K562 treated with DMSO at 1 percent for 24 hours (cell line): Measurements from ENCODE around the gene TIMM10. TPM values are rescaled to one million over a fixed set of nuclear protein-coding genes. Genes with fewer than 3 reads are reported as not detected.

Source experiments
- total RNA-seq: library from RNA; unstranded; fragments of 300-600 nt; gene quantifications from 2 replicates; pipeline ENCODE4 v1.2.3, GENCODE V29; 2022; ENCODE audit warnings: low read depth; ENCODE audit not compliant: insufficient read depth

The TIMM10 gene, protein sequence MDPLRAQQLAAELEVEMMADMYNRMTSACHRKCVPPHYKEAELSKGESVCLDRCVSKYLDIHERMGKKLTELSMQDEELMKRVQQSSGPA
- 46.0 and 49.7 TPM in 2 replicates for total RNA-seq

DNA sequence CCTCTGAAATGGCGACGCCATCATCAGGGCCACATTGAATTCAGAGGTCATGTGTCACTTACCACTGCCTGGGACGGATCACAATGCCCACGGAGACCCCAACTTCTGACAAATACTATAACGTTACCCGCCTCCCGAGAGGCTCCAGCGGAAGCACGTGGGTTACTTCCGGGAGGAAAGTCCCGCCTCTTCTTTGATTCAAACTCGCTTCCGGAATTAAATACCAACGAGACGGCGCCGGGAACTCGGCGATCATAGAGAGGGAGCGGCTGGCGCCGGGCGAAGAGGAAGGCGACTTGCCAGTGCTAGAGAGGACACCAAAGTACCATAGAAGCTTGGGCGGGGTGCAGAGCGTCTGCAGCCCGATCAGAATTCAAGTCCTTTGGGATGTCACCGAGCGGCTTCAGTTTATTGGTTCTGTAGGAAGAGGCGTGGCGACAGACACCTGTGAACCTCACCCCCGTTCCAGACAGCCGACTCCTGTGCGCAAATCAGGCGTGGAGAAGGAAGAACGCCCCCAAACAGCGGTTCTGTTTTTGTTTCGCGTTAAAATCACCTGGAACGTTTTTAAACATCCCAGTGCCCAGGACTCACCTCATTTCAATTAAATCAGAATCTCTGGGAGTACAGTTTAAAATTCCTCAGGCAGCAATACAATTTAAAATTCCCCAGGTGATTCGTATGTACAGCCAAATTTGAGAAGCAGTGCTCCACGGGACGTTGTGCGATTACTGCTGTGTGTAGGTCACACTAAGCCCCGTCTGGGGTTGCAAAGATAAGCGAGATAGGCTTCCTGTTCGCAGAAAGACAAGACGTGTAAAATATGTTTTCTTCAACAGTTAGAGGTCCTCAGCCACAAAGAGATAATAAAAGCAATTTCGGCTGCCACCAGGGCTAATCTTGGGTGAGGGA lies at the start of gene TIMM10:
TIMM10 (minus strand) TSS at position 159 of the 912 bp plus-strand sequence. CDS start 565 bp downstream, outside the sequence.

DNA sequence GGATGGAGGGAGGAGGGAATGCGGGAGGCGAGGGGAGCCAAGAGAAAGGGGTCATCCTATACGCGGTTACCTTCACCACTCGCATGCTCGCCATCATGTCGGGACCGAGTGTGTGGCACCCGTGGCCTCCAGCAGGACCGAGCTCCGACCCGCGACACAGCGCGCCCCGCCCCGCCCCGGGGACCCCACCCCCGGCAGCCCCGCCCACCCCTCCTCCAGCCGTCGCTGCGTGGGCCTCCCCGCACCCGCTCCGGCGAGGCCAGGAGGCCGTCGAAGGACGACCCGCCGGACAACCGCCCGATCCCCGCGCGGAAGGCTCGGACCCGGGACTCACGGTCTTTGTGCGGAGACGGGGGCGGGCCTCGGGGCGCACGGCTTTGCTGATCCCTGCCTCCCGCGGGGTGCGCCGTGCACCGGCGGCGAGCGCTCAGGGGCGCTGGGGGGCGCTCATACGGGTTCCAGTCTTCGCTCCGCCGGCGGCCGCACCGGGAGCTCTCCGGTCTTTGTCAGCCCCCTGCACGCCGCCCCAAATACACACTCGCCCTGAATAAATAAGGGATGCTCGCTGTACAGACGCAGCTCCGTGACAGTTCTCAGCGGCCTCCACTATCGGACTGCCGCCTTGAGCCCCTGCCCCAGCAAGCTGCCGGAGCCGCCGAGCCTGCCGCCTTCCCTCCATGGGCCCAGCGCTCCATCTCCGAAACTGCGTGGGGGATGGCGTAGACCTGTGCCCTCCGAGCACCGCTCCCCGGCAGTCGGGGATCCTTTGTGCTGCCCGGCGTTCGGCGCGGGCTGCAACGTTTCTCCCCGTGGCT lies 37.2 kb upstream of the TIMM10 start, which contains the start of gene UBE2L6:
UBE2L6 (minus strand) TSS at position 158 of the 815 bp plus-strand sequence; CDS start at position 97, 61 bp downstream.

DNA sequence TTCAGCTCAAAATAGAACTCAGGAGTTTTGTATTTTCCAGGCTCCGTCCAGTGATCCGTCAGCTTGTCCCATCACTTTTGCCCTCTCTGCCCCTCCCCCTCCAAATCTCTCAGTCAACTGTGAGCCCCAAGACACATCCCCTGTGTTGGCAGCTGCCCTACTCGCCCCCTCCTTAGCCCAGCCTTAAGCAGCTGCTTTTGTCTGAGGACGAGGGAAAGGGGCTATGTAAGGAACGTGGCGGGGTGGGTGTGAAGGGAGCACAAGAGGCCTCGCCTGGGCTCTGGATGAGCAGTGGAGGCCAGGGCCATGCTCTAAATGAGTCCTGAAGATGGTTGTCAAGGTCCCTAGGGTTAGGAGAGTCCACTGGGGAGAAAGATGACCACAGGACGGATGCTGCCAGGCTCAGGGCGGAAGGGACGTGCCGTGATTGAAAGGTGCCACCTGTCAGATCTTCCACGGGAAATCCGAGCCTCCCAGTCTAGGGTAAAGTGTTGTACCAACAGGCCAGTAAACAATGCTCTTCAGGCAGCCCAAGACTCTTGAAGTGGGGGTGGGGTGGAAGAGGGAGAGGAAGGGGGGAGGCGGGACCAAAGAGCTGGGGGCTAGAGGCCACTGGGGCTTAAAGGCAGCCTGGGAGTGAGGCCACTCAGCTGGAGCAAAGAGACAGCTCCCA lies 6.5 kb upstream of the TIMM10 start, which contains the start of gene SMTNL1:
SMTNL1 (plus strand) TSS at position 649 of the 673 bp plus-strand sequence. CDS start 5,048 bp downstream, outside the sequence.

DNA sequence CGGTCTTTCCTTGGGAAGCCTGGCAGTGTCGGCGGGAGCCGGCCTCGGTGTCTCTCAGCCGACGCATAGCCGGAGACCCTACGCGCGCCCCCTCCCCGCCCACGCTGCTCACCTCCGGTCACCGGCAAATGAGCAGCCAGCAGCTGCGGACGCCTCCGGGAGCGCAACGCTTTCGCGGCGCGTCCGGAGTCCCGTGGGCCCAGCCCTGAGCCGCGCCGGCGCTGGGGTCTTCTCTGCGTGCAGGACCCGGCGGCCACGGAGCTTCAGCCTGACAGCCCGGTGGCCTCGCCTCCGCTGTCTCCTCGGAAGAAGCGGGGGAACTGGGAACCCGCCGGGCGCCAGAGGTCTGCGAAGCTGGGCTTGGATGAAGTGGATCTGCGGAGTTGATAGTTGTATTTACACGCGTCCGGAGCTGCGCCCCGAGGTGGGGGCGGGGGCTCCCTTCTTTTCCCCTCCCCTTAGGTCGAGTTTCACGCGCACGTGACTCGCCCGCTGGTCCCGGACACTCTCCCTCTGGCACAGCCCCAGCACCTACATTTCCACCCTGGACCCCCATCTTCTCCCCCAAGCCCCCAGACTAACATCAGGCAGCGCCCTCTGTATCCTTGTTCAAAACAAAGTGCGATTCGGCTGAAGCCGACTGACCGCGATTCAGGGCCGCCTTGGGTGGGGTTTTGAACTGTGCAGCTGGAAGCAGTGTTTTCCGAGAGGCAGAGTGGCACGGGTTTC lies 15.1 kb downstream of the TIMM10 start, which contains the start of gene SLC43A1:
SLC43A1 (minus strand) TSS at position 371 of the 729 bp plus-strand sequence. CDS start 1,591 bp downstream, outside the sequence.

Other genes with a start within 250 kb of the TIMM10 start
- 44.3 and 54.2 TPM in 2 replicates for gene TNKS1BP1, start 205.8 kb downstream of the TIMM10 start, total RNA-seq
- 165 and 171 TPM in 2 replicates for gene SSRP1, start 194.9 kb downstream of the TIMM10 start, total RNA-seq
- gene P2RX3, start 192.4 kb downstream of the TIMM10 start, total RNA-seq = 0.15 TPM in 1 of 2 replicates, not detected in the other
- gene PRG3, start 149.6 kb downstream of the TIMM10 start, total RNA-seq = not detected in 2 replicates
- gene PRG2, start 140.1 kb downstream of the TIMM10 start, total RNA-seq = 13.8 and 17.3 TPM in 2 replicates
- gene SLC43A3, start 103.6 kb downstream of the TIMM10 start, total RNA-seq = 101 and 116 TPM in 2 replicates
- gene RTN4RL2, start 70.2 kb downstream of the TIMM10 start, total RNA-seq = 8.8 and 11.7 TPM in 2 replicates
- gene SLC43A1, start 15.1 kb downstream of the TIMM10 start, total RNA-seq = 86.0 and 90.3 TPM in 2 replicates
- gene SMTNL1, start 6.8 kb upstream of the TIMM10 start, total RNA-seq = 0.22 TPM in 1 of 2 replicates, not detected in the other
- gene UBE2L6, start 36.9 kb upstream of the TIMM10 start, total RNA-seq = 116 and 119 TPM in 2 replicates
- gene SERPING1, start 66.9 kb upstream of the TIMM10 start, total RNA-seq = 0.52 and 1.9 TPM in 2 replicates
- 2.0 and 2.3 TPM in 2 replicates for gene YPEL4, start 119.2 kb upstream of the TIMM10 start, total RNA-seq
- gene CLP1, start 127.0 kb upstream of the TIMM10 start, total RNA-seq = 19.8 and 20.6 TPM in 2 replicates
- 36.2 and 37.4 TPM in 2 replicates for gene ZDHHC5, start 137.4 kb upstream of the TIMM10 start, total RNA-seq
- gene MED19, start 181.5 kb upstream of the TIMM10 start, total RNA-seq = 26.5 and 28.3 TPM in 2 replicates
- 82.5 and 83.5 TPM in 2 replicates for gene TMX2, start 181.8 kb upstream of the TIMM10 start, total RNA-seq
- gene SELENOH, start 210.7 kb upstream of the TIMM10 start, total RNA-seq = 281 and 310 TPM in 2 replicates
- gene BTBD18, start 221.1 kb upstream of the TIMM10 start, total RNA-seq = not detected in 2 replicates
- 51.7 and 54.3 TPM in 2 replicates for gene CTNND1, start 231.0 kb upstream of the TIMM10 start, total RNA-seq